Duodenal mucosa (tissue), 2 donors: Measurements from ENCODE around the gene FAM20B.
"Not testable (repeated sequence)": the region's sequence is repeated elsewhere in the genome, so short reads cannot be mapped to it uniquely, and the experiment has no call there.

ENCODE experiments used
- H3K27ac ChIP-seq: one replicate; pipeline ENCODE4 v1.7.0; 2013; ENCODE audit warnings: low read depth, low read length
- H3K27me3 ChIP-seq, 2 donors: one replicate each; pipeline ENCODE4 v1.7.0; 2013; ENCODE audit warnings: low read length in 2 of 2, control low read depth in 1 of 2; ENCODE audit not compliant: insufficient read depth in 2 of 2, control insufficient read depth in 1 of 2
- H3K36me3 ChIP-seq, 2 donors: one replicate each; pipeline ENCODE4 v1.7.0; 2013; ENCODE audit warnings: low read length in 2 of 2, control low read depth in 1 of 2; ENCODE audit not compliant: insufficient read depth in 2 of 2, control insufficient read depth in 1 of 2
- H3K4me1 ChIP-seq, 2 donors: one replicate each; pipeline ENCODE4 v1.7.0; 2013; ENCODE audit warnings: low read length in 2 of 2, control low read depth in 1 of 2; ENCODE audit not compliant: insufficient read depth in 2 of 2, control insufficient read depth in 1 of 2
- H3K4me3 ChIP-seq, 2 donors: one replicate each; pipeline ENCODE4 v1.7.0; 2013; ENCODE audit warnings: low read length in 2 of 2, low read depth in 1 of 2
- H3K9ac ChIP-seq, 2 donors: one replicate each; pipeline ENCODE4 v1.7.0; 2013; ENCODE audit warnings: low read length in 2 of 2, low read depth in 1 of 2
- H3K9me3 ChIP-seq, 2 donors: one replicate each; pipeline ENCODE4 v1.7.0; 2013; ENCODE audit warnings: low read length in 2 of 2, control low read depth in 1 of 2; ENCODE audit not compliant: control insufficient read depth in 1 of 2

Gene FAM20B

GRCh38 chr1:179034720-179035119 is 9.0 kb downstream of the FAM20B start:
- no peak overlapping the region for H3K27ac ChIP-seq

GRCh38 chr1:179036844-179037465 is 11.3 kb downstream of the FAM20B start:
- peaks cover 11 to 22% of the 10 kb centered on the region in 2 donors for H3K4me1 ChIP-seq
- H3K27ac ChIP-seq = no peak overlapping the region
- H3K9ac ChIP-seq = no peak overlapping the region
- no peaks in the 10 kb centered on the region for H3K36me3 ChIP-seq
- no peak overlapping the region for H3K4me3 ChIP-seq
- H3K9me3 ChIP-seq = no peaks in the 10 kb centered on the region
- H3K27me3 ChIP-seq = no peaks in the 10 kb centered on the region

More at GRCh38 chr1:179034720-179035119, 9.0 kb downstream of the FAM20B start:
- H3K4me1 ChIP-seq = peaks cover 18 to 40% of the 10 kb centered on the region in 2 donors
- H3K9ac ChIP-seq = peak overlapping the region in 1 of 2 donors; percentile 15
- no peak overlapping the region for H3K4me3 ChIP-seq
- no peaks in the 10 kb centered on the region for H3K27me3 ChIP-seq
- H3K36me3 ChIP-seq = no peaks in the 10 kb centered on the region
- no peaks in the 10 kb centered on the region for H3K9me3 ChIP-seq

GRCh38 chr1:179038528-179039281 is 13.0 kb downstream of the FAM20B start:
- Histone ChIP-seq H3K9ac (no peak overlapping the region), H3K27me3 (no peaks in the 10 kb centered on the region), H3K4me1 (peaks cover 11 to 22% of the 10 kb centered on the region in 2 donors), H3K27ac (no peak overlapping the region), H3K9me3 (no peaks in the 10 kb centered on the region), H3K4me3 (no peak overlapping the region), H3K36me3 (no peaks in the 10 kb centered on the region)

GRCh38 chr1:179039502-179040174 is 13.9 kb downstream of the FAM20B start:
- not testable (repeated sequence) for H3K9ac ChIP-seq, H3K4me3 ChIP-seq

GRCh38 chr1:179040175-179040551 is 14.5 kb downstream of the FAM20B start:
- H3K4me1 ChIP-seq = peaks cover 3 to 16% of the 10 kb centered on the region in 2 donors

More at GRCh38 chr1:179039502-179040174, 13.9 kb downstream of the FAM20B start:
- H3K4me1 ChIP-seq = peaks cover 8 to 21% of the 10 kb centered on the region in 2 donors
- H3K36me3 ChIP-seq, H3K27me3 ChIP-seq, H3K9me3 ChIP-seq, H3K27ac ChIP-seq: not testable (repeated sequence)

GRCh38 chr1:179042087-179042486 is 16.4 kb downstream of the FAM20B start:
- no peak overlapping the region for H3K9ac ChIP-seq
- H3K4me3 ChIP-seq = no peak overlapping the region
- H3K27me3 ChIP-seq = no peaks in the 10 kb centered on the region
- peaks cover 3 to 12% of the 10 kb centered on the region in 2 donors for H3K4me1 ChIP-seq
- H3K9me3 ChIP-seq = no peaks in the 10 kb centered on the region
- H3K36me3 ChIP-seq = no peaks in the 10 kb centered on the region
- no peak overlapping the region for H3K27ac ChIP-seq

More at GRCh38 chr1:179040175-179040551, 14.5 kb downstream of the FAM20B start:
- not testable (repeated sequence) for H3K9ac ChIP-seq, H3K27ac ChIP-seq, H3K4me3 ChIP-seq, H3K27me3 ChIP-seq, H3K36me3 ChIP-seq, H3K9me3 ChIP-seq

- Histone ChIP-seq H3K4me1 (peaks cover 3 to 12% of the 10 kb centered on the region in 2 donors), H3K27ac (no peak overlapping the region), H3K4me3 (no peak overlapping the region), H3K9ac (no peak overlapping the region), H3K9me3 (no peaks in the 10 kb centered on the region), H3K27me3 (no peaks in the 10 kb centered on the region), H3K36me3 (no peaks in the 10 kb centered on the region)
Observed at GRCh38 chr1:179042700-179043099, 17.0 kb downstream of the FAM20B start.

- Histone ChIP-seq H3K27me3 (no peaks in the 10 kb centered on the region), H3K4me3 (no peak overlapping the region), H3K9ac (no peak overlapping the region), H3K36me3 (no peaks in the 10 kb centered on the region), H3K4me1 (peaks cover 3 to 12% of the 10 kb centered on the region in 2 donors), H3K9me3 (no peaks in the 10 kb centered on the region), H3K27ac (no peak overlapping the region)
Observed at GRCh38 chr1:179043266-179043665, 17.6 kb downstream of the FAM20B start.

GRCh38 chr1:179043907-179044306 is 18.2 kb downstream of the FAM20B start:
- H3K9ac ChIP-seq = no peak overlapping the region
- no peaks in the 10 kb centered on the region for H3K36me3 ChIP-seq
- H3K4me1 ChIP-seq = peaks cover 0 to 5% of the 10 kb centered on the region in 2 donors
- H3K4me3 ChIP-seq = no peak overlapping the region
- H3K27ac ChIP-seq = no peak overlapping the region
- no peaks in the 10 kb centered on the region for H3K9me3 ChIP-seq
- no peaks in the 10 kb centered on the region for H3K27me3 ChIP-seq
